H9 (cell line): Measurements from ENCODE around the gene MSL3B.

Experiments used
- DNase-seq: peaks from one replicate; pipeline ENCODE4 v3.0.0-alpha.2; 2017
- H2AFZ ChIP-seq: one replicate; pipeline ENCODE4 v1.6.1; 2013; ENCODE audit warnings: mild to moderate bottlenecking, low read length, control low read depth, moderate library complexity
- H2AK5ac ChIP-seq: 2 replicates; pipeline ENCODE4 v1.6.1; 2013; ENCODE audit warnings: low read length, control low read depth, mixed read lengths; ENCODE audit not compliant: insufficient read length
- H2BK120ac ChIP-seq: one replicate; pipeline ENCODE4 v1.6.1; 2013; ENCODE audit warnings: low read depth, mild to moderate bottlenecking, low read length, control low read depth, inconsistent platforms; ENCODE audit not compliant: poor library complexity, severe bottlenecking
- H2BK12ac ChIP-seq: 2 replicates; pipeline ENCODE4 v1.6.1; 2013; ENCODE audit warnings: low read length, control low read depth, mixed read lengths, low read depth; ENCODE audit not compliant: insufficient read length
- H2BK15ac ChIP-seq: 2 replicates; pipeline ENCODE4 v1.6.1; 2013; ENCODE audit warnings: low read depth, low read length, control low read depth
- H2BK20ac ChIP-seq: one replicate; pipeline ENCODE4 v1.6.1; 2013; ENCODE audit warnings: low read depth, mild to moderate bottlenecking, low read length, control low read depth, inconsistent platforms; ENCODE audit not compliant: poor library complexity, severe bottlenecking
- H2BK5ac ChIP-seq: 2 replicates; pipeline ENCODE4 v1.6.1; 2013; ENCODE audit warnings: low read length, control low read depth, mixed read lengths; ENCODE audit not compliant: insufficient read length
- H3K14ac ChIP-seq: 2 replicates; pipeline ENCODE4 v1.6.1; 2013; ENCODE audit warnings: low read length, control low read depth; ENCODE audit not compliant: insufficient read depth
- H3K18ac ChIP-seq: 2 replicates; pipeline ENCODE4 v1.6.1; 2013; ENCODE audit warnings: low read depth, mild to moderate bottlenecking, mixed read lengths, low read length, control low read depth; ENCODE audit not compliant: insufficient read length
- H3K23ac ChIP-seq: 2 replicates; pipeline ENCODE4 v1.6.1; 2013; ENCODE audit warnings: low read length, control low read depth, mixed read lengths, low read depth; ENCODE audit not compliant: insufficient read length
- H3K23me2 ChIP-seq: 2 replicates; pipeline ENCODE4 v1.6.1; 2013; ENCODE audit warnings: low read depth, mild to moderate bottlenecking, mixed read lengths, low read length, control low read depth; ENCODE audit not compliant: insufficient read length, poor library complexity, severe bottlenecking
- H3K27ac ChIP-seq: 2 replicates; pipeline ENCODE4 v1.5.1; 2013; ENCODE audit warnings: low read length, control low read depth, mixed read lengths, low read depth; ENCODE audit not compliant: insufficient read length
- H3K27me3 ChIP-seq: 2 replicates; pipeline ENCODE4 v1.6.1; 2013; ENCODE audit warnings: low read length, control low read depth, inconsistent platforms; ENCODE audit not compliant: insufficient read depth
- H3K4ac ChIP-seq: 2 replicates; pipeline ENCODE4 v1.6.1; 2013; ENCODE audit warnings: low read depth, mild to moderate bottlenecking, control low read depth, inconsistent platforms, low read length, moderate library complexity
- H3K4me1 ChIP-seq: 2 replicates; pipeline ENCODE4 v1.6.1; 2013; ENCODE audit warnings: low read length, control low read depth, inconsistent platforms; ENCODE audit not compliant: insufficient read depth
- H3K4me2 ChIP-seq: 2 replicates; pipeline ENCODE4 v1.6.1; 2013; ENCODE audit warnings: low read length, control low read depth, mixed read lengths; ENCODE audit not compliant: insufficient read length, insufficient read depth
- H3K56ac ChIP-seq: 2 replicates; pipeline ENCODE4 v1.6.1; 2013; ENCODE audit warnings: low read depth, mild to moderate bottlenecking, mixed read lengths, low read length, control low read depth; ENCODE audit not compliant: insufficient read length
- H3K79me1 ChIP-seq: 2 replicates; pipeline ENCODE4 v1.6.1; 2013; ENCODE audit warnings: low read depth, mild to moderate bottlenecking, moderate library complexity, low read length, control low read depth, inconsistent platforms; ENCODE audit not compliant: insufficient read depth, poor library complexity, severe bottlenecking
- H3K79me2 ChIP-seq: 2 replicates; pipeline ENCODE4 v1.6.1; 2013; ENCODE audit warnings: low read length, control low read depth, inconsistent platforms; ENCODE audit not compliant: insufficient read depth
- H3K9ac ChIP-seq: 2 replicates; pipeline ENCODE4 v1.6.1; 2013; ENCODE audit warnings: low read length, control low read depth, mixed read lengths; ENCODE audit not compliant: insufficient read length; ENCODE audit errors: extremely low read depth
- H3K9me3 ChIP-seq: one replicate; pipeline ENCODE4 v1.6.1; 2013; ENCODE audit warnings: low read depth, low read length, inconsistent platforms; ENCODE audit not compliant: control insufficient read depth
- H3T11ph ChIP-seq: one replicate; pipeline ENCODE4 v1.6.1; 2013; ENCODE audit warnings: mild to moderate bottlenecking, low read length, control low read depth, inconsistent platforms
- H4K20me1 ChIP-seq: one replicate; pipeline ENCODE4 v1.6.1; 2013; ENCODE audit not compliant: control insufficient read depth, insufficient read length, insufficient read depth
- H4K5ac ChIP-seq: 2 replicates; pipeline ENCODE4 v1.6.1; 2013; ENCODE audit warnings: low read depth, mild to moderate bottlenecking, mixed read lengths, low read length, control low read depth; ENCODE audit not compliant: insufficient read length
- H4K8ac ChIP-seq: replicated peaks from 2 replicates; pipeline ENCODE4 v1.6.1; 2013; ENCODE audit warnings: low read length, control low read depth, mixed read lengths, low read depth; ENCODE audit not compliant: insufficient read length
- H4K91ac ChIP-seq: 2 replicates; pipeline ENCODE4 v1.6.1; 2013; ENCODE audit warnings: low read depth, mild to moderate bottlenecking, moderate library complexity, mixed read lengths, low read length, control low read depth; ENCODE audit not compliant: insufficient read length
- H3K27ac Mint-ChIP-seq, 3 experiments: 2 replicates in 2 of 3; 3 replicates in 1 of 3; pipeline ENCODE4 v1.8.0; 2020 to 2021; ENCODE audit warnings: mixed read lengths in 3 of 3, mild to moderate bottlenecking in 1 of 3, moderate library complexity in 1 of 3
- H3K27me3 Mint-ChIP-seq: 2 replicates; pipeline ENCODE4 v1.8.0; 2021; ENCODE audit warnings: low read depth, mild to moderate bottlenecking, moderate library complexity, mixed read lengths
- H3K36me3 Mint-ChIP-seq, 3 experiments: 2 replicates in 2 of 3; 3 replicates in 1 of 3; pipeline ENCODE4 v1.8.0; 2020 to 2021; ENCODE audit warnings: low read depth in 3 of 3, mixed read lengths in 3 of 3; ENCODE audit not compliant: insufficient read depth in 1 of 3
- H3K4me1 Mint-ChIP-seq, 2 experiments: 2 replicates each; pipeline ENCODE4 v1.8.0; 2020; ENCODE audit warnings: mixed read lengths in 2 of 2
- H3K4me3 Mint-ChIP-seq, 2 experiments: 2 replicates in 1 of 2; 3 replicates in 1 of 2; pipeline ENCODE4 v1.8.0; 2020 to 2021; ENCODE audit warnings: mild to moderate bottlenecking in 2 of 2, mixed read lengths in 2 of 2, moderate library complexity in 1 of 2
- H3K9me3 Mint-ChIP-seq, 2 experiments: 2 replicates in 1 of 2; 3 replicates in 1 of 2; pipeline ENCODE4 v1.8.0; 2020; ENCODE audit warnings: mild to moderate bottlenecking in 2 of 2, mixed read lengths in 2 of 2, moderate library complexity in 1 of 2
- whole genome bisulfite sequencing: extraction: QIAGEN DNeasy Blood & Tissue Kit; methylation state at CpG from one replicate; pipeline ENCODE4 v1.1.7; 2013; ENCODE audit warnings: missing lambda C conversion rate, low lambda C conversion rate, mixed read lengths; ENCODE audit not compliant: insufficient read length; ENCODE audit errors: extremely low coverage; 5-methylcytosine and 5-hydroxymethylcytosine counted together
- TF ChIP-seq, protein P1 (sequence below): fragments of 200-600 bp; sonication (generic); conservative IDR thresholded peaks from 3 replicates; pipeline ENCODE4 v1.8.0; 2021; ENCODE audit warnings: antibody characterized with exemption, mild to moderate bottlenecking

The MSL3B gene

DNA sequence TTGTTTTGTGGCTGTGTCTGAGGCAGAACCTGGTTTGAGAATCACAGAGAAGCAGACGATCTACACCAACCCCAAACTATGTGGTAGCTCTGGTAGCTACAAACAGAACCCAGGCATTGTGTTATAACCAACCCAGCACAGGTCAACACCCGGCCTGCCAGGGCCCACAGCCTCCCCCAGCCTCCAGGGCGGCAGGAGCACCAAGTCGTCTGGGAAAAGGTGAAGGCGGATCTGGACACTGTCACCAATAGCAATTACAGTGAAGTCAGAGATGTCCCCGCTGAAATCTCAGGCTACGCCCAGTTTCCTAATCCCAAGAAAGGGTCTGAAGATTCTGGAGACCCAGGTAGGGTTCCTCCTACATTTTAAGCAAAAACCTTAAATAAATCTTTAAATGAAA lies 17.4 kb downstream of the MSL3B start:
- Histone ChIP-seq H2BK5ac (no peak overlapping the region), H2BK15ac (no peak overlapping the region), H3K79me2 (peaks cover 27% of the 10 kb centered on the region; the same call in 1 of the 2 replicates), H3K4me1 (peaks cover 2% of the 10 kb centered on the region; the same call in 1 of the 2 replicates), H3T11ph (no peak overlapping the region), H4K20me1 (no peaks in the 10 kb centered on the region), H3K14ac (no peak overlapping the region), H3K9ac (no peak overlapping the region), H2AFZ (no peak overlapping the region), H4K5ac (no peak overlapping the region), H3K23ac (no peak overlapping the region), H2BK12ac (no peak overlapping the region), H3K9me3 (no peaks in the 10 kb centered on the region), H2BK20ac (no peak overlapping the region), H3K23me2 (peaks cover 11% of the 10 kb centered on the region), H2AK5ac (no peak overlapping the region), H2BK120ac (no peak overlapping the region), H3K4me2 (no peak overlapping the region), H3K56ac (no peak overlapping the region), H3K27me3 (no peaks in the 10 kb centered on the region), H3K27ac (no peak overlapping the region), H3K79me1 (peaks cover 3% of the 10 kb centered on the region), H4K91ac (no peak overlapping the region), H3K4ac (no peak overlapping the region), H3K18ac (no peak overlapping the region), H4K8ac (no peak overlapping the region)
- Mint-ChIP-seq H3K27me3 (no peaks in the 10 kb centered on the region; the same call in 1 of the 2 replicates), H3K9me3 (no peaks in the 10 kb centered on the region; a peak in 1 of 5 replicates), H3K4me3 (no peak overlapping the region), H3K4me1 (peaks cover 21 to 24% of the 10 kb centered on the region in 2 experiments), H3K27ac (no peak overlapping the region), H3K36me3 (peaks cover 51 to 72% (median 66%) of the 10 kb centered on the region in 3 experiments)
- DNase-seq, result no peak
- TF ChIP-seq, protein P1, sequence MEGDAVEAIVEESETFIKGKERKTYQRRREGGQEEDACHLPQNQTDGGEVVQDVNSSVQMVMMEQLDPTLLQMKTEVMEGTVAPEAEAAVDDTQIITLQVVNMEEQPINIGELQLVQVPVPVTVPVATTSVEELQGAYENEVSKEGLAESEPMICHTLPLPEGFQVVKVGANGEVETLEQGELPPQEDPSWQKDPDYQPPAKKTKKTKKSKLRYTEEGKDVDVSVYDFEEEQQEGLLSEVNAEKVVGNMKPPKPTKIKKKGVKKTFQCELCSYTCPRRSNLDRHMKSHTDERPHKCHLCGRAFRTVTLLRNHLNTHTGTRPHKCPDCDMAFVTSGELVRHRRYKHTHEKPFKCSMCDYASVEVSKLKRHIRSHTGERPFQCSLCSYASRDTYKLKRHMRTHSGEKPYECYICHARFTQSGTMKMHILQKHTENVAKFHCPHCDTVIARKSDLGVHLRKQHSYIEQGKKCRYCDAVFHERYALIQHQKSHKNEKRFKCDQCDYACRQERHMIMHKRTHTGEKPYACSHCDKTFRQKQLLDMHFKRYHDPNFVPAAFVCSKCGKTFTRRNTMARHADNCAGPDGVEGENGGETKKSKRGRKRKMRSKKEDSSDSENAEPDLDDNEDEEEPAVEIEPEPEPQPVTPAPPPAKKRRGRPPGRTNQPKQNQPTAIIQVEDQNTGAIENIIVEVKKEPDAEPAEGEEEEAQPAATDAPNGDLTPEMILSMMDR, result no peak
- WGBS, result no CpG with 5 or more reads among the region's 7 CpGs
